GM12875 (cell line): ENCODE data around the gene CDCA8.

ENCODE experiments used
- H3K4me3 ChIP-seq: one replicate; pipeline ENCODE4 v1.5.1; 2011; ENCODE audit warnings: low read depth, low read length, control low read depth
- TF ChIP-seq, protein P1 (sequence below): IDR thresholded peaks from 2 replicates; pipeline ENCODE4 v1.5.1; 2011; ENCODE audit warnings: low read depth, mild to moderate bottlenecking, control low read depth, inconsistent platforms, low read length, moderate library complexity, borderline replicate concordance; ENCODE audit not compliant: insufficient read depth

Gene CDCA8

DNA sequence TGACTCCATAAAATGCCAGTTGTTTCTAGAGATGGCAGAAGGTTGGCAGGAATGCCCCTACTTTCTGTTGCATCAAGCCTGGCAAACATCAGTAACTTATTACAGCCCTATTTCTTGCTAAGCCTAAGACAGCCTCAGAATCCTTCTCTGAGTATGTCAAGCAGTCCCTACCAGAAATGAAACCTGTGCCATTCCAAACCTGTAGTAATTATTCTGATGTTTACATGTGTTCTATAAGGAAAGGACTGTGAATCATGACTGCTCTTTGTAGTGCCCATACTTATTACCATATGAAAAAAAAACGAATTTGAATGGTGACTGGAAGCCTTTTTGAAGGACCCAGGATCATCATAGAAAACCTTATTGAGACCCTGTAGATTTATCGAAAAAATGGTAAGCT is 5.4 kb downstream of the CDCA8 start:
- H3K4me3 ChIP-seq = no peak overlapping the region
- TF ChIP-seq, protein P1, sequence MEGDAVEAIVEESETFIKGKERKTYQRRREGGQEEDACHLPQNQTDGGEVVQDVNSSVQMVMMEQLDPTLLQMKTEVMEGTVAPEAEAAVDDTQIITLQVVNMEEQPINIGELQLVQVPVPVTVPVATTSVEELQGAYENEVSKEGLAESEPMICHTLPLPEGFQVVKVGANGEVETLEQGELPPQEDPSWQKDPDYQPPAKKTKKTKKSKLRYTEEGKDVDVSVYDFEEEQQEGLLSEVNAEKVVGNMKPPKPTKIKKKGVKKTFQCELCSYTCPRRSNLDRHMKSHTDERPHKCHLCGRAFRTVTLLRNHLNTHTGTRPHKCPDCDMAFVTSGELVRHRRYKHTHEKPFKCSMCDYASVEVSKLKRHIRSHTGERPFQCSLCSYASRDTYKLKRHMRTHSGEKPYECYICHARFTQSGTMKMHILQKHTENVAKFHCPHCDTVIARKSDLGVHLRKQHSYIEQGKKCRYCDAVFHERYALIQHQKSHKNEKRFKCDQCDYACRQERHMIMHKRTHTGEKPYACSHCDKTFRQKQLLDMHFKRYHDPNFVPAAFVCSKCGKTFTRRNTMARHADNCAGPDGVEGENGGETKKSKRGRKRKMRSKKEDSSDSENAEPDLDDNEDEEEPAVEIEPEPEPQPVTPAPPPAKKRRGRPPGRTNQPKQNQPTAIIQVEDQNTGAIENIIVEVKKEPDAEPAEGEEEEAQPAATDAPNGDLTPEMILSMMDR = no peak

DNA sequence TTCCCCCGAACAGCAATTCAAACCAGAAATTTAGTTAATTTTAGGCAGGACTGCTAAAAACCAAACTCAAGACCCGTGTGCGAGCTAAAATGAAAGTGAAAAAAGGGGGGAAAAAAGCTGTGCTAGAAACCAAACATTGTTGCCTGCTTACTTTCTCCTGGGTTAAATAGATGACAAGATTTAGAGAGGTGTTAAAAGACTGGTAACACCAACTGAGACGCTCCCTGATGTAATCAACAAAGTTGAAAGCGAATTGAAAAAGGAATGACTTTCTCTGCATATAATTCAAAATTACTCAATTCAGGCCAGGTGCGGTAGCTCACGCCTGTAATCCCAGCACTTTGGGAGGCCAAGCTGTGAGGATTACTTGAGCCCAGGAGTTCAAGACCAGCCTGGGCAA is 6.8 kb downstream of the CDCA8 start:
- TF ChIP-seq, protein P1 = no peak
- no peak overlapping the region for H3K4me3 ChIP-seq

DNA sequence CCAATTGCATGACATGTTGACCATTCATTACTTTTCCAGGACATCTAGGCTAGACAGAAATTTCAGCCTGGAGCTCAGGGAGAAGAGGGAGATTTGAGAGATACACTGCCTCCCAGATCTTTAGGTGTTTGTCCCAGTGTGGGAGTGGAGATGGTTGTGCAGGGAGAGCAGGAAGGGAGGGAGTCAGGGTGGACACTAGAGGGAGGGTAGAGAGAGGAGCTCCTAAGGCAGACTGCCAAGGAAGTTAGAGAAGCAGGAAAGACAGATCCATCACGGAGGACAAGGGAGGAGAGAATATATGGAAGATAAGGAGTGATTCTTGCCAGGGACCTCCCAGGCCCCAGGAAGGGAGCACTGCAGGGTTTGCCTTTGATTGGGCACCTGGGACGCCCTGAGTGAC is 8.7 kb downstream of the CDCA8 start:
- no peak overlapping the region for H3K4me3 ChIP-seq
- TF ChIP-seq, protein P1 = no peak

DNA sequence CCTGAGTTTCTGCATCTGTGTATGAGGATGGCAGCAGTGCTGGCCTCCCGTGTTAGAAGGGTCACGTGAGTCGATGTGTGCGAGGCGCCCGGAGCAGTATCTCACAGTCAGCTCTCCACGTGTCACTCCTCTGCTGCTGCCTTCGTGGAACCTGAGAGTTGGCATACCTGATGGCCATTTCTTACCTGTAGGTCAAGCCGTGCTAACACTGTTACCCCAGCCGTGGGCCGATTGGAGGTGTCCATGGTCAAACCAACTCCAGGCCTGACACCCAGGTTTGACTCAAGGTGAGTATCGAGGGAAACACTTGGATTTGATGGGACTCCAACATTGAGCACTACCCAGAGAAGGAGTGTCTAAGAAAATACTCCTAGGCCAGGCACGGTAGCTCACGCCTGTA is 10.7 kb downstream of the CDCA8 start:
- TF ChIP-seq, protein P1 = no peak
- H3K4me3 ChIP-seq = no peak overlapping the region

DNA sequence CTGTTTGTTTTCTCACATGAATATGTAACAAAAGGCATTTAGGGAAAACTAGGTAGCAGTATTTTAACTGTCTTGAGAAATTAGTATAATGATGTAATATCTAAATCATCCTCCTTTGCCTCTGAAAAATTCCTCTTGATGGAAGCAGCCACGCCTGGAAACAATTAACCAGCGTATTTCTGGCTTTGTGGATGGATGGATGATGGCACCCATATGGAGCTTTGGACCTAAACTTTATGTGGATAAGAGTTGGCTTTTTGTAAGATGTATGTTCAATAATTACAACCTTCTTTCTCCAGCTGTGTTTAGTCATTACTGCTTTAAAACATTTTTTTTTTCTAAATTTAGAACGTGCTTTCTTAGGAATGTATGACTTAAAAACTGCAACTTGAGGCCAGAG is 12.7 kb downstream of the CDCA8 start:
- TF ChIP-seq, protein P1 = no peak
- H3K4me3 ChIP-seq = no peak overlapping the region

DNA sequence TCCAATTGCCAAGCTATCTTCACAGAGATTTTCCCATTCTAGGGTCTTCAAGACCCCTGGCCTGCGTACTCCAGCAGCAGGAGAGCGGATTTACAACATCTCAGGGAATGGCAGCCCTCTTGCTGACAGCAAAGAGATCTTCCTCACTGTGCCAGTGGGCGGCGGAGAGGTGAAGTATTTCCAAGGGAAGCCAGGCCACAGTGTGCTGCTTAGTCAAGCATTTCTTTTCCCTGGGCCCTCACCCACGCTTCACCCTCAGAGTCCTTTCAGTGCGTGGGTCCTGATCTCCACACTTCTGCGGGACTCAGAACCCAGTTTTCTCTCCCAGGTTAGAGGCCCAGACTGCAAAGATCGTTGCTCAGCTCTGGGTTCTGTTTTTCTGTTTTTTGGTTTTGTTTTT is 13.1 kb downstream of the CDCA8 start:
- no peak overlapping the region for H3K4me3 ChIP-seq
- TF ChIP-seq, protein P1 = no peak

DNA sequence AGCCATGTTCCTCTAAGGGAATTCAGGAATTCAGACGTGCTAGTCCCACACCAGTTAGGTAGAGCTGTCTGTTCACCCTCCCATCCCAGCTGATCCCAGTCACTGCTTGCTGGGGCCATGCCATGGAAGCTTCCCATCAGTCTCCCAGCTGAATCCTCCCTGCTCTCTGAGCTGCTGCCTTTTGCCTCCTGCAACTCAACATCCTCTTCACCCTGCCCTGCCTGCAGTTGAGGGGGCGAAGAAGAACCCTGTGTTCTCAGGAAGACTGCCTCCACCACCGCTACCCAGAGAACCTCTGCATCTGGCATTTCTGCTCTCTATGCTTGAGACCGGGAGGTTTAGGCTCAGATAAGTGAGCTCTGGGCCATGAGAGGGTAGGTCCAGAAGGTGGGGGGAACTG is 16.2 kb downstream of the CDCA8 start:
- TF ChIP-seq, protein P1 = no peak
- no peak overlapping the region for H3K4me3 ChIP-seq
